WTC11 (cell line): ENCODE measurements around the gene CACNG7. TPM values are rescaled to one million over a fixed set of nuclear protein-coding genes. Genes with fewer than 3 reads are reported as not detected.

Experiments
- ATAC-seq: fragments of 200-7000 bp; cut with Tn5 transposase; 2 replicates; pipeline ENCODE4 v1.10.0; 2021; ENCODE audit warnings: mild to moderate bottlenecking, moderate library complexity
- CTCF ChIA-PET: fragments of 300-600 bp; sonication (Branson Sonifier 250); formaldehyde crosslinking; loops from one replicate; lab custom pipeline; 2021; ENCODE audit warnings: antibody characterized with exemption; lab: Charles Lee
- POLR2A ChIA-PET: fragments of 350-600 bp; sonication (Branson Sonifier 250); formaldehyde crosslinking; loops from one replicate; lab custom pipeline; 2021; ENCODE audit warnings: antibody characterized with exemption; lab: Charles Lee
- DNase-seq: peaks from one replicate; pipeline ENCODE4 v3.0.0; 2021; ENCODE audit warnings: low spot score
- H3K27ac Mint-ChIP-seq: 2 replicates; pipeline ENCODE4 v1.8.0; 2021; ENCODE audit warnings: mixed read lengths
- H3K27me3 Mint-ChIP-seq: 2 replicates; pipeline ENCODE4 v1.8.0; 2021; ENCODE audit warnings: low read depth, mild to moderate bottlenecking, moderate library complexity, mixed read lengths
- H3K36me3 Mint-ChIP-seq: 2 replicates; pipeline ENCODE4 v1.8.0; 2021; ENCODE audit warnings: mixed read lengths
- H3K4me1 Mint-ChIP-seq: 2 replicates; pipeline ENCODE4 v1.8.0; 2022; ENCODE audit warnings: mixed read lengths
- H3K4me3 Mint-ChIP-seq: 2 replicates; pipeline ENCODE4 v1.8.0; 2021; ENCODE audit warnings: mild to moderate bottlenecking, moderate library complexity, mixed read lengths
- H3K9me3 Mint-ChIP-seq: 2 replicates; pipeline ENCODE4 v1.8.0; 2021; ENCODE audit warnings: mixed read lengths
- CREM ChIP-seq: sonication (generic); formaldehyde crosslinking; IDR thresholded peaks from 2 replicates; pipeline ENCODE4 v1.8.1; 2022; ENCODE audit warnings: mild to moderate bottlenecking, missing genetic modification reagents, moderate library complexity
- FOXK1 ChIP-seq: sonication (generic); formaldehyde crosslinking; IDR thresholded peaks from 2 replicates; pipeline ENCODE4 v1.8.0; 2022; ENCODE audit warnings: mild to moderate bottlenecking, moderate library complexity, missing genetic modification reagents
- GRHL2 ChIP-seq: fragments of 250-450 bp; sonication (Bioruptor Pico); IDR thresholded peaks from 2 replicates; pipeline ENCODE4 v1.8.0; 2022; ENCODE audit warnings: mild to moderate bottlenecking, moderate library complexity; ENCODE audit not compliant: insufficient replicate concordance, severe bottlenecking
- JUN ChIP-seq: sonication (generic); formaldehyde crosslinking; IDR thresholded peaks from 2 replicates; pipeline ENCODE4 v1.8.0; 2023; ENCODE audit warnings: mild to moderate bottlenecking, missing genetic modification reagents
- MXD4 ChIP-seq: fragments of 250-450 bp; sonication (Bioruptor Pico); IDR thresholded peaks from 2 replicates; pipeline ENCODE4 v1.8.0; 2021; ENCODE audit warnings: mild to moderate bottlenecking, moderate library complexity, borderline replicate concordance
- NFATC4 ChIP-seq: fragments of 250-450 bp; sonication (Bioruptor Pico); IDR thresholded peaks from 2 replicates; pipeline ENCODE4 v1.9.0; 2021; ENCODE audit warnings: mild to moderate bottlenecking
- NFYB ChIP-seq: sonication (generic); formaldehyde crosslinking; conservative IDR thresholded peaks from 2 replicates; pipeline ENCODE4 v1.8.0; 2022; ENCODE audit warnings: low read depth, missing genetic modification reagents
- RELA ChIP-seq: sonication (generic); formaldehyde crosslinking; IDR thresholded peaks from 2 replicates; pipeline ENCODE4 v1.8.1; 2022; ENCODE audit warnings: missing genetic modification reagents, mild to moderate bottlenecking, borderline replicate concordance
- SMAD4 ChIP-seq: sonication (generic); formaldehyde crosslinking; IDR thresholded peaks from 2 replicates; pipeline ENCODE4 v1.8.0; 2022; ENCODE audit warnings: mild to moderate bottlenecking, missing genetic modification reagents
- SOX15 ChIP-seq: fragments of 250-450 bp; sonication (Bioruptor Pico); IDR thresholded peaks from 2 replicates; pipeline ENCODE4 v1.9.0; 2021; ENCODE audit warnings: mild to moderate bottlenecking
- TEAD1 ChIP-seq: sonication (generic); formaldehyde crosslinking; IDR thresholded peaks from 2 replicates; pipeline ENCODE4 v1.8.0; 2022; ENCODE audit warnings: mild to moderate bottlenecking, missing genetic modification reagents
- total RNA-seq: library from RNA; stranded (reverse); gene quantifications from 3 replicates; pipeline ENCODE4 v1.2.3, GENCODE V29; 2021
- TF ChIP-seq, protein P1 (sequence below): sonication (generic); formaldehyde crosslinking; IDR thresholded peaks from 2 replicates; pipeline ENCODE4 v1.8.1; 2023; ENCODE audit warnings: mild to moderate bottlenecking, moderate library complexity, missing genetic modification reagents
- TF ChIP-seq, protein P2 (sequence below): sonication (generic); formaldehyde crosslinking; IDR thresholded peaks from 2 replicates; pipeline ENCODE4 v1.8.0; 2023; ENCODE audit warnings: mild to moderate bottlenecking, missing genetic modification reagents
- TF ChIP-seq, protein P3 (sequence below): sonication (generic); formaldehyde crosslinking; IDR thresholded peaks from 2 replicates; pipeline ENCODE4 v1.8.0; 2023; ENCODE audit warnings: missing genetic modification reagents
- TF ChIP-seq, protein P4 (sequence below): sonication (generic); formaldehyde crosslinking; conservative IDR thresholded peaks from 2 replicates; pipeline ENCODE4 v1.8.1; 2023; ENCODE audit warnings: mild to moderate bottlenecking, low read depth, missing genetic modification reagents, moderate library complexity
- TF ChIP-seq, protein P5 (sequence below): sonication (generic); formaldehyde crosslinking; IDR thresholded peaks from 2 replicates; pipeline ENCODE4 v1.8.1; 2022; ENCODE audit warnings: low read depth, mild to moderate bottlenecking, moderate library complexity, missing genetic modification reagents, borderline replicate concordance
- TF ChIP-seq, protein P6 (sequence below): sonication (generic); formaldehyde crosslinking; IDR thresholded peaks from 2 replicates; pipeline ENCODE4 v1.8.1; 2023; ENCODE audit warnings: mild to moderate bottlenecking, missing genetic modification reagents, moderate library complexity
- TF ChIP-seq, protein P7 (sequence below): fragments of 250-450 bp; sonication (Bioruptor Pico); IDR thresholded peaks from 2 replicates; pipeline ENCODE4 v2.1.2; 2022; ENCODE audit warnings: mild to moderate bottlenecking, moderate library complexity

CACNG7 gene
- total RNA-seq, 1 experiment from 2014 or later: 33.3 TPM

DNA sequence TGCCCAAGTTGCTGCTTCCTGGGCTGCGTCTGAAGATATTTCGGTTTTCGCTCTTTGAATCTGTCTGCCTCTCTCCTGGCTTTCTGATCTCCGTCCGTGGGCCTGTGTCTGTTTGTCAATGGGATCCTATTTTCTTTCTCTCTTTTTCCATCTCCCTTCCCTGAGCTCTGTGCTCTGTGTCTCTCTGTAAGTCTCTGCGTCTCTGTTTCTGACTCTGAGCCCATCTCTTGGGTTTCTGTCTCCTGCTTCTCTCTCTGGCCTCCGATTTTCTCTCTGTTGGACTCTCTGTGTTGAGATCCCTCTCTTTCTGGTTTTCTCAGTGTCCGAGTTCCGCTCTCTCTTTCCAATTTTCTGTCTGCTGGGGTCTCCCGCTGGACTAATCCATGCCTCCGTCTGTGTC lies 25.3 kb upstream of the CACNG7 start:
- peak overlapping the region; percentile 42; the same call in 1 of the 2 replicates for H3K27ac Mint-ChIP-seq
- H3K27me3 Mint-ChIP-seq: peaks cover 14% of the 10 kb centered on the region
- peaks cover 15% of the 10 kb centered on the region for H3K4me1 Mint-ChIP-seq
- DNase-seq (no peak), ATAC-seq (no peak)
- CTCF ChIA-PET: interaction anchor here (0.5 to 4.1 kb wide), 8 partner anchors 16 to 484 kb away, joined by 3 to 37 read pairs (median 6); partner anchors contain the start of gene MYADM
- POLR2A ChIA-PET: interaction anchor here (1.2 to 4.0 kb wide), 3 partner anchors 13 to 59 kb away, joined by 3 to 43 read pairs (median 9); partner anchors contain the start of gene MYADM
- no peaks in the 10 kb centered on the region for H3K9me3 Mint-ChIP-seq
- H3K36me3 Mint-ChIP-seq: peaks cover 5% of the 10 kb centered on the region; the same call in 1 of the 2 replicates
- H3K4me3 Mint-ChIP-seq: no peak overlapping the region; the same call in none of the 2 replicates
- TF ChIP-seq CREM (CRISPR knock-in tag): no peak
- TF ChIP-seq FOXK1 (CRISPR knock-in tag): no peak
- TF ChIP-seq RELA (CRISPR knock-in tag): no peak
- no peak for TF ChIP-seq NFATC4 (CRISPR knock-in tag)
- TF ChIP-seq TEAD1 (CRISPR knock-in tag): no peak
- TF ChIP-seq, protein P1, sequence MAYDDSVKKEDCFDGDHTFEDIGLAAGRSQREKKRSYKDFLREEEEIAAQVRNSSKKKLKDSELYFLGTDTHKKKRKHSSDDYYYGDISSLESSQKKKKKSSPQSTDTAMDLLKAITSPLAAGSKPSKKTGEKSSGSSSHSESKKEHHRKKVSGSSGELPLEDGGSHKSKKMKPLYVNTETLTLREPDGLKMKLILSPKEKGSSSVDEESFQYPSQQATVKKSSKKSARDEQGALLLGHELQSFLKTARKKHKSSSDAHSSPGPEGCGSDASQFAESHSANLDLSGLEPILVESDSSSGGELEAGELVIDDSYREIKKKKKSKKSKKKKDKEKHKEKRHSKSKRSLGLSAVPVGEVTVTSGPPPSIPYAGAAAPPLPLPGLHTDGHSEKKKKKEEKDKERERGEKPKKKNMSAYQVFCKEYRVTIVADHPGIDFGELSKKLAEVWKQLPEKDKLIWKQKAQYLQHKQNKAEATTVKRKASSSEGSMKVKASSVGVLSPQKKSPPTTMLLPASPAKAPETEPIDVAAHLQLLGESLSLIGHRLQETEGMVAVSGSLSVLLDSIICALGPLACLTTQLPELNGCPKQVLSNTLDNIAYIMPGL (CRISPR knock-in tag): no peak
- TF ChIP-seq, protein P2, sequence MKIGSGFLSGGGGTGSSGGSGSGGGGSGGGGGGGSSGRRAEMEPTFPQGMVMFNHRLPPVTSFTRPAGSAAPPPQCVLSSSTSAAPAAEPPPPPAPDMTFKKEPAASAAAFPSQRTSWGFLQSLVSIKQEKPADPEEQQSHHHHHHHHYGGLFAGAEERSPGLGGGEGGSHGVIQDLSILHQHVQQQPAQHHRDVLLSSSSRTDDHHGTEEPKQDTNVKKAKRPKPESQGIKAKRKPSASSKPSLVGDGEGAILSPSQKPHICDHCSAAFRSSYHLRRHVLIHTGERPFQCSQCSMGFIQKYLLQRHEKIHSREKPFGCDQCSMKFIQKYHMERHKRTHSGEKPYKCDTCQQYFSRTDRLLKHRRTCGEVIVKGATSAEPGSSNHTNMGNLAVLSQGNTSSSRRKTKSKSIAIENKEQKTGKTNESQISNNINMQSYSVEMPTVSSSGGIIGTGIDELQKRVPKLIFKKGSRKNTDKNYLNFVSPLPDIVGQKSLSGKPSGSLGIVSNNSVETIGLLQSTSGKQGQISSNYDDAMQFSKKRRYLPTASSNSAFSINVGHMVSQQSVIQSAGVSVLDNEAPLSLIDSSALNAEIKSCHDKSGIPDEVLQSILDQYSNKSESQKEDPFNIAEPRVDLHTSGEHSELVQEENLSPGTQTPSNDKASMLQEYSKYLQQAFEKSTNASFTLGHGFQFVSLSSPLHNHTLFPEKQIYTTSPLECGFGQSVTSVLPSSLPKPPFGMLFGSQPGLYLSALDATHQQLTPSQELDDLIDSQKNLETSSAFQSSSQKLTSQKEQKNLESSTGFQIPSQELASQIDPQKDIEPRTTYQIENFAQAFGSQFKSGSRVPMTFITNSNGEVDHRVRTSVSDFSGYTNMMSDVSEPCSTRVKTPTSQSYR (CRISPR knock-in tag): no peak
- TF ChIP-seq, protein P3, sequence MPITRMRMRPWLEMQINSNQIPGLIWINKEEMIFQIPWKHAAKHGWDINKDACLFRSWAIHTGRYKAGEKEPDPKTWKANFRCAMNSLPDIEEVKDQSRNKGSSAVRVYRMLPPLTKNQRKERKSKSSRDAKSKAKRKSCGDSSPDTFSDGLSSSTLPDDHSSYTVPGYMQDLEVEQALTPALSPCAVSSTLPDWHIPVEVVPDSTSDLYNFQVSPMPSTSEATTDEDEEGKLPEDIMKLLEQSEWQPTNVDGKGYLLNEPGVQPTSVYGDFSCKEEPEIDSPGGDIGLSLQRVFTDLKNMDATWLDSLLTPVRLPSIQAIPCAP (CRISPR knock-in tag): no peak
- no peak for TF ChIP-seq MXD4 (CRISPR knock-in tag)
- TF ChIP-seq JUN: no peak
- TF ChIP-seq, protein P4, sequence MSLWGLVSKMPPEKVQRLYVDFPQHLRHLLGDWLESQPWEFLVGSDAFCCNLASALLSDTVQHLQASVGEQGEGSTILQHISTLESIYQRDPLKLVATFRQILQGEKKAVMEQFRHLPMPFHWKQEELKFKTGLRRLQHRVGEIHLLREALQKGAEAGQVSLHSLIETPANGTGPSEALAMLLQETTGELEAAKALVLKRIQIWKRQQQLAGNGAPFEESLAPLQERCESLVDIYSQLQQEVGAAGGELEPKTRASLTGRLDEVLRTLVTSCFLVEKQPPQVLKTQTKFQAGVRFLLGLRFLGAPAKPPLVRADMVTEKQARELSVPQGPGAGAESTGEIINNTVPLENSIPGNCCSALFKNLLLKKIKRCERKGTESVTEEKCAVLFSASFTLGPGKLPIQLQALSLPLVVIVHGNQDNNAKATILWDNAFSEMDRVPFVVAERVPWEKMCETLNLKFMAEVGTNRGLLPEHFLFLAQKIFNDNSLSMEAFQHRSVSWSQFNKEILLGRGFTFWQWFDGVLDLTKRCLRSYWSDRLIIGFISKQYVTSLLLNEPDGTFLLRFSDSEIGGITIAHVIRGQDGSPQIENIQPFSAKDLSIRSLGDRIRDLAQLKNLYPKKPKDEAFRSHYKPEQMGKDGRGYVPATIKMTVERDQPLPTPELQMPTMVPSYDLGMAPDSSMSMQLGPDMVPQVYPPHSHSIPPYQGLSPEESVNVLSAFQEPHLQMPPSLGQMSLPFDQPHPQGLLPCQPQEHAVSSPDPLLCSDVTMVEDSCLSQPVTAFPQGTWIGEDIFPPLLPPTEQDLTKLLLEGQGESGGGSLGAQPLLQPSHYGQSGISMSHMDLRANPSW (CRISPR knock-in tag): no peak
- TF ChIP-seq NFYB: no peak
- TF ChIP-seq GRHL2 (CRISPR knock-in tag): no peak
- TF ChIP-seq, protein P5, sequence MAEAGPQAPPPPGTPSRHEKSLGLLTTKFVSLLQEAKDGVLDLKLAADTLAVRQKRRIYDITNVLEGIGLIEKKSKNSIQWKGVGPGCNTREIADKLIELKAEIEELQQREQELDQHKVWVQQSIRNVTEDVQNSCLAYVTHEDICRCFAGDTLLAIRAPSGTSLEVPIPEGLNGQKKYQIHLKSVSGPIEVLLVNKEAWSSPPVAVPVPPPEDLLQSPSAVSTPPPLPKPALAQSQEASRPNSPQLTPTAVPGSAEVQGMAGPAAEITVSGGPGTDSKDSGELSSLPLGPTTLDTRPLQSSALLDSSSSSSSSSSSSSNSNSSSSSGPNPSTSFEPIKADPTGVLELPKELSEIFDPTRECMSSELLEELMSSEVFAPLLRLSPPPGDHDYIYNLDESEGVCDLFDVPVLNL (CRISPR knock-in tag): no peak
- TF ChIP-seq SOX15: no peak
- TF ChIP-seq SMAD4 (CRISPR knock-in tag): no peak
- TF ChIP-seq, protein P6, sequence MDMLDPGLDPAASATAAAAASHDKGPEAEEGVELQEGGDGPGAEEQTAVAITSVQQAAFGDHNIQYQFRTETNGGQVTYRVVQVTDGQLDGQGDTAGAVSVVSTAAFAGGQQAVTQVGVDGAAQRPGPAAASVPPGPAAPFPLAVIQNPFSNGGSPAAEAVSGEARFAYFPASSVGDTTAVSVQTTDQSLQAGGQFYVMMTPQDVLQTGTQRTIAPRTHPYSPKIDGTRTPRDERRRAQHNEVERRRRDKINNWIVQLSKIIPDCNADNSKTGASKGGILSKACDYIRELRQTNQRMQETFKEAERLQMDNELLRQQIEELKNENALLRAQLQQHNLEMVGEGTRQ (CRISPR knock-in tag): no peak
- TF ChIP-seq, protein P7, sequence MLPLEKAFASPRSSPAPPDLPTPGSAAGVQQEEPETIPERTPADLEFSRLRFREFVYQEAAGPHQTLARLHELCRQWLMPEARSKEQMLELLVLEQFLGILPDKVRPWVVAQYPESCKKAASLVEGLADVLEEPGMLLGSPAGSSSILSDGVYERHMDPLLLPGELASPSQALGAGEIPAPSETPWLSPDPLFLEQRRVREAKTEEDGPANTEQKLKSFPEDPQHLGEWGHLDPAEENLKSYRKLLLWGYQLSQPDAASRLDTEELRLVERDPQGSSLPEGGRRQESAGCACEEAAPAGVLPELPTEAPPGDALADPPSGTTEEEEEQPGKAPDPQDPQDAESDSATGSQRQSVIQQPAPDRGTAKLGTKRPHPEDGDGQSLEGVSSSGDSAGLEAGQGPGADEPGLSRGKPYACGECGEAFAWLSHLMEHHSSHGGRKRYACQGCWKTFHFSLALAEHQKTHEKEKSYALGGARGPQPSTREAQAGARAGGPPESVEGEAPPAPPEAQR (CRISPR knock-in tag): no peak
